Choroid plexus epithelial cell (primary cell): Measurements from ENCODE around the gene TRPM4.

ENCODE experiments used
- DNase-seq: peaks from one replicate; pipeline ENCODE4 v3.0.0-alpha.2; 2010; ENCODE audit warnings: low read depth
- H3K4me3 ChIP-seq: 2 replicates; pipeline ENCODE4 v1.5.1; 2011; ENCODE audit warnings: low read depth, mild to moderate bottlenecking, control low read depth, low read length, moderate library complexity
- TF ChIP-seq, protein P1 (sequence below): conservative IDR thresholded peaks from 2 replicates; pipeline ENCODE4 v1.5.1; 2011; ENCODE audit warnings: low read depth, mild to moderate bottlenecking, control low read depth, inconsistent platforms, low read length, moderate library complexity

TRPM4 gene

DNA sequence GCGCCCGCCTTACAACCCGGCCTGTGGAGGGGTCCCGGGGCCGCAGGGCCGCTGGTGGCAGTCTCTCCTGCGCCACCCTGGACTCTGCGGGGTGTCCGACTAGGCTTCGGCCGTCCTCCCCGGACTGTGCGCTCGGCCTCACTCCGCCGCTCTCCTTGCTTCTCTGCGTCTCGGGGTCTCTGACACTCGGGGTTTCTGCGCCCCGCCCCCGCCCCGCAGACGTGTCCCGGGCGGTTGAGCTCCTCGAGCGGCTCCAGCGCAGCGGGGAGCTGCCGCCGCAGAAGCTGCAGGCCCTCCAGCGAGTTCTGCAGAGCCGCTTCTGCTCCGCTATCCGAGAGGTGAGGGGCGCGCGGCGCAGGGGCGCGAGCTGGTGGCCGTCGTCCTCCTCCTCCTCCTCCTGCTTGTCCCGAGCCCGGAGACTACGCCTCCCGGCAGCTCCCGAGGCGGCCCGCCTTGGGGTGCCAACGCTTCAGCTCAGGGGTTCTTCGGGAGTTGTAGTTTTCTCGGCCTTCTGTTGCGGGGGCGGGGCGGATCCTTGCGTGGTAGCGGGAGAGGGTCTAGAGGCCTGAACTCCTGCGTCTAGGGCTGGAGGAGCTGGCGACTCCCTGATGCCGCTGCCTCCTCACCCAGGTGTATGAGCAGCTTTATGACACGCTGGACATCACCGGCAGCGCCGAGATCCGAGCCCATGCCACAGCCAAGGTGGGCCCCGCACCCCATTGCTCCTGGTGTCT is 42.8 kb upstream of the TRPM4 start:
- peak overlapping the region; percentile 79 for H3K4me3 ChIP-seq
- peak; percentile 66 for DNase-seq
- TF ChIP-seq, protein P1, sequence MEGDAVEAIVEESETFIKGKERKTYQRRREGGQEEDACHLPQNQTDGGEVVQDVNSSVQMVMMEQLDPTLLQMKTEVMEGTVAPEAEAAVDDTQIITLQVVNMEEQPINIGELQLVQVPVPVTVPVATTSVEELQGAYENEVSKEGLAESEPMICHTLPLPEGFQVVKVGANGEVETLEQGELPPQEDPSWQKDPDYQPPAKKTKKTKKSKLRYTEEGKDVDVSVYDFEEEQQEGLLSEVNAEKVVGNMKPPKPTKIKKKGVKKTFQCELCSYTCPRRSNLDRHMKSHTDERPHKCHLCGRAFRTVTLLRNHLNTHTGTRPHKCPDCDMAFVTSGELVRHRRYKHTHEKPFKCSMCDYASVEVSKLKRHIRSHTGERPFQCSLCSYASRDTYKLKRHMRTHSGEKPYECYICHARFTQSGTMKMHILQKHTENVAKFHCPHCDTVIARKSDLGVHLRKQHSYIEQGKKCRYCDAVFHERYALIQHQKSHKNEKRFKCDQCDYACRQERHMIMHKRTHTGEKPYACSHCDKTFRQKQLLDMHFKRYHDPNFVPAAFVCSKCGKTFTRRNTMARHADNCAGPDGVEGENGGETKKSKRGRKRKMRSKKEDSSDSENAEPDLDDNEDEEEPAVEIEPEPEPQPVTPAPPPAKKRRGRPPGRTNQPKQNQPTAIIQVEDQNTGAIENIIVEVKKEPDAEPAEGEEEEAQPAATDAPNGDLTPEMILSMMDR, result no peak

DNA sequence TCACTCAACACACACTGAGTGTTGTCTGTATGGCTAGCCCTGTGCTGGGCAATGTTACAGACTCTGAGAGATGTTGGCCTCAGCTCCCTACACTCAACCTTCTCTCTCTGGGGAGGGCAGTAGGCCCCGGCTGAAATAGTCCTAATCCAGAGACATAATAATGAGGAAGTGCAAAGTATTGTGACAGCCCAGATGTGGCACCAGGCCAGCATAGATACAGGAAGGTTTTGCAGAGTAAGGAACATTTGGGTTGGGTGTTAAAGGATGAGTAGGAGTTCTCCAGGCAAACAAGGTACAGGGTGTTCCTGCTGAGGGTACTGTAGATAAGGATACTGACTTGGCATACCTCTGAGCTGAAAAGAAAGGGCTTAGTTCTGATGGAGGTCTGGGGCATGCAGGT is 41.0 kb upstream of the TRPM4 start:
- TF ChIP-seq, protein P1, result no peak
- H3K4me3 ChIP-seq, result no peak overlapping the region
- DNase-seq, result no peak

DNA sequence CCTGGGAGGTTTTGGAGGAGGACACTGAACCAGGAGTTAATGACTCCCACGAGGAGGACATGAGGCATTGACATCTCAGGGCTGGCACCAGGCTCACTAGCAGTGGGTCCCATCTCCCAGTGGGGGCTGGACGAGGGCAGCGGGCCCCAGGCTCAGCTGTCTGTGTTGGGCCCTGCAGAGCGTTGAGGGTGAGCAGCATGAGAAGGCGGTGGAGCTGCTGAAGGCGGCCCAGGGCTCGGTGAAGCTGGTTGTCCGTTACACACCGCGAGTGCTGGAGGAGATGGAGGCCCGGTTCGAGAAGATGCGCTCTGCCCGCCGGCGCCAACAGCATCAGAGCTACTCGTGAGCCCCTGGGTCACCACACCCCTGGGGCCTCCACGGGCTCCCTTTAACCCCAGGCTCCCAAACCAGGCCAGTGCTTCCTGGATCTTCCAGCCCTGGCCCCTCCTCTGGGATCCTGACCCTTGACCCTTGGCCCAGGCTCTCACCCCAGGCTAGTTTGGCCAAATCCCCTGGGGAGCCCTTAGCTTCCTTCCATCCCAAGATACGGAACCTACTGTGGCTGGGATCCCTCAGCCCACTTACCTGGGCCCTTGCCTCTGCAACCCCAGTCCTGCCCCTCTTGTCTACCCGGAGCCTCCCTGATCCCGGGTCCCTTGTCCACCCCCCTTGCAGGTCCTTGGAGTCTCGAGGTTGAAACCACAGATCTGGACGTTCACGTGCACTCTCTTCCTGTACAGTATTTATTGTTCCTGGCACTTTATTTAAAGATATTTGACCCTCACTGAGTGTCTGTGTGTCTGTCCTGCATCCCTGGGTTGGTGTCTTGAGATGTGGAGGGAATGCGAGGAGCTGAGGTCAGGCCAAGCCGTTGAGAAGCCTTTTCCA is 39.7 kb upstream of the TRPM4 start:
- peak overlapping the region; percentile 73 for H3K4me3 ChIP-seq
- TF ChIP-seq, protein P1, result no peak

DNA sequence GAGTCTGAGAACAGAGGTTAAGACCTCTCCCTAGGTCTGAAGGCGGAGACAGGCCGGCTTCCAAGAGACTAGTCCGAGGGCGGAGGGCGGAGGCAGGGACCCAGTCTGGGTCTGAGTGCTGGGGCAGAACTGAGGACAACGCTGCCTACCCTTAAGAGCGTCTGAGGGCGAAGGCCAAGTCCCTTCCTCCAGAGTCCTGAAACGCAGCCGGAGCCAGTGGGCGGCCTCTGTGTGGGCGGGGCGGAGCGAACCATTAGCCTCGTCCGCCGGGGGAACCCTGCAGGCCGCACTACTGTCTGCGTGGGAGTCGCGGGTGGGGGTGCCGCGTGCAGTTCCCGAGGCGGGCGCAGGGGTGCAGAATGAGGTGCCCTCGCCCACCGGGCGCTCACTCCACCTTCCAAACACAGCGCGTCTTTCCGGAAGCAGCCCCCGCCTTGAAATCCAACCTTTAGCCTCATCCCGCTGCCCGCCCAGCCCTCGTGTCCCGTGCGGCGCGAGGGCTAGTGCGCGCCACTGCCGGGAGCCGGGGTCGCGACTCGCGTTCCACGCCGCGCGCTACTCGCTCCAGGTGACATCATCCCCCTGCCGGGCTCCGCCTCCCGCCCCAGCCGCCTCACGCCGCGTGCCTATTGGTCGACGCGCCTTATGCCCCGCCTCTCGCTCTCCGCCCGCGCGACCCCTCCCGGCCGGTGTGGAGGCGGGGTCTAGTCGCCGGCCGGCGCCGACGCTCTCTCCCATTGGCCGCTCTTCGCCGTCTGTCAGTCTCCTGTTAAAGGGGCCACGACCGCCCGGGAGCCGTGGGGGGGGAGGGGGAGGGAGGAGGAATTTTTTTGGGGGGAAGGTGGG is 38.8 kb upstream of the TRPM4 start, which contains the start of gene C19orf73:
C19orf73 (minus strand) TSS at position 579 of the 846 bp plus-strand sequence; CDS start at position 458, 121 bp downstream.
- TF ChIP-seq, protein P1, result no peak
- peak; percentile 96 for DNase-seq
- H3K4me3 ChIP-seq, result peak within 1 kb of the TSS; percentile 73

More for the DNA sequence above, 39.7 kb upstream of the TRPM4 start:
- no peak for DNase-seq

DNA sequence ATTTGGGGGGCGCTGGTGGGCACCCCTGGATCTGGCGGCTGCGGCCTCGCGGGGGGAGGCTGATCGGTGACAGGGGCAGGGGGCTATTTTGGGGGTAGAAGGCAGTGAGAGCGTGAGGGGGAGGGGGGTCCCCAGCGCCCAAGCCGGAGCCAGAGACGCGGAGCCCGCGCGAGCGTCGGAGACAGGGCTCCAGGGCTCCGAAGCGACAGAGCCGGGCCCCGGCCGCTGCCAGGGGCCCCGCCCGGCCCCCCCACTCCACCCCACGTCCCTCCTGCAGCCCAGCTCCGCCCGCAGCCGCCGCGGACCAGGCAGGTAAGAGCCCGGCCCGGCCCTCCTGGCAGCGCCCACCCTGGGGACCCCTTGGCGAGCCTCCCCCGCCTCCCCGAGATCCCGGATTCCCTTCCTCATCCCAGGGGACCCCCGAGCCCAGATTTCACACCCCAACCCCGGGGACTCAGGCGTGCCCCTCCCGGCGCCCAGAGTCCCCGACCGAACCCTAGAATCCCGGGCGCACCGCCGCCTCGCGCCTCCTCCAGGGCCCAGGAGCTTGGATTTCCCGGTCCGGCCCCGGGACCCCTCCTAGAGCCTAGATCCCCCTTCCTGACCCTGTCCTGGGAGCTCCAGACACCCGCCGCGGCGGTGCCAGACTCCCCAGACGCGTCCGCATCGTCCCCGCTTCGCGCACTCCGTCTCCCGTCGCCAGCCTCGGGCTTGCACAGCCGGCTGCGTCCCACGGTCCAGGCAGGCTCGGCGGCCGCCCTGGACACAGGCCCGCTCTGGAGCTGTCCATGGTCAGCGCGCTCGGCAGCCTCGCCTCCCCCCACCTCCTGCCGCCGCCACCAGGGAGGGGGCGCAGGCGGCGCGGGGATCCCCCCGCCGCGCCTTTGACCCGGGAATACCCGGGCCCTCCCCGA is 37.9 kb upstream of the TRPM4 start, which contains the start of gene PPFIA3:
PPFIA3 (plus strand) TSS at position 134 of the 914 bp plus-strand sequence. CDS start 8,330 bp downstream, outside the sequence.
- TF ChIP-seq, protein P1, result no peak
- peak; percentile 69 for DNase-seq

More for the DNA sequence above, 37.9 kb upstream of the TRPM4 start, which contains the start of gene PPFIA3:
- H3K4me3 ChIP-seq, result peak within 1 kb of the TSS; percentile 73
